ENCODE data around the gene ACTR2.

The ACTR2 gene

GRCh38 chr2:65292461-65293011 lies 64.9 kb downstream of the ACTR2 start:
- Histone ChIP-seq H3K4me3 (ENCODE audit: insufficient read depth, low read length, poor library complexity, severe bottlenecking) (no peak overlapping the region), H4K20me1 (ENCODE audit: low read depth, low read length) (no peaks in the 10 kb centered on the region), H3K9me2 (replicated peaks; ENCODE audit: insufficient read depth, low read length) (no peaks in the 10 kb centered on the region), H3K9me3 (ENCODE audit: insufficient read depth, low read length) (no peaks in the 10 kb centered on the region), H3K4me2 (ENCODE audit: low read depth, low read length, poor library complexity, severe bottlenecking) (no peak overlapping the region), H2AFZ (ENCODE audit: low read depth, low read length, severe bottlenecking) (no peak overlapping the region), H3K36me3 (ENCODE audit: low read length) (no peaks in the 10 kb centered on the region), H3K79me2 (ENCODE audit: insufficient read depth, low read length) (no peaks in the 10 kb centered on the region), H3F3A (ENCODE audit: insufficient read depth) (peaks cover under 1% of the 10 kb centered on the region; the same call in 1 of the 2 replicates), H3K27me3 (ENCODE audit: low read length) (no peaks in the 10 kb centered on the region), H3K9ac (ENCODE audit: low read length) (no peak overlapping the region), H3K27ac (ENCODE audit: low read depth, low read length) (no peak overlapping the region)
- no peak for TF ChIP-seq EZH2phosphoT487 (conservative IDR thresholded peaks at IDR 0.05; ENCODE audit: low read length)
- TF ChIP-seq CTCF (IDR thresholded peaks at IDR 0.05; ENCODE audit: insufficient read depth, low read length, poor library complexity, severe bottlenecking) = no peak

GRCh38 chr2:65293376-65293775 lies 65.7 kb downstream of the ACTR2 start:
- no peaks in the 10 kb centered on the region for H3K9me2 ChIP-seq (replicated peaks; ENCODE audit: insufficient read depth, low read length)
- no peaks in the 10 kb centered on the region for H3K79me2 ChIP-seq (ENCODE audit: insufficient read depth, low read length)
- no peaks in the 10 kb centered on the region for H3K27me3 ChIP-seq (ENCODE audit: low read length)
- no peaks in the 10 kb centered on the region for H4K20me1 ChIP-seq (ENCODE audit: low read depth, low read length)
- H3K27ac ChIP-seq (ENCODE audit: low read depth, low read length) = no peak overlapping the region
- H3K4me3 ChIP-seq (ENCODE audit: insufficient read depth, low read length, poor library complexity, severe bottlenecking) = no peak overlapping the region
- peaks cover 5% of the 10 kb centered on the region for H3F3A ChIP-seq (ENCODE audit: insufficient read depth)
- no peaks in the 10 kb centered on the region for H3K36me3 ChIP-seq (ENCODE audit: low read length)
- no peaks in the 10 kb centered on the region for H3K9me3 ChIP-seq (ENCODE audit: insufficient read depth, low read length)
- H3K4me2 ChIP-seq (ENCODE audit: low read depth, low read length, poor library complexity, severe bottlenecking) = no peak overlapping the region
- no peak overlapping the region for H2AFZ ChIP-seq (ENCODE audit: low read depth, low read length, severe bottlenecking)
- no peak overlapping the region for H3K9ac ChIP-seq (ENCODE audit: low read length)
- TF ChIP-seq CTCF (IDR thresholded peaks at IDR 0.05; ENCODE audit: insufficient read depth, low read length, poor library complexity, severe bottlenecking) = no peak
- TF ChIP-seq EZH2phosphoT487 (conservative IDR thresholded peaks at IDR 0.05; ENCODE audit: low read length) = no peak

- H3K9me2 ChIP-seq (replicated peaks; ENCODE audit: insufficient read depth, low read length) = no peaks in the 10 kb centered on the region
- no peak overlapping the region for H3K4me2 ChIP-seq (ENCODE audit: low read depth, low read length, poor library complexity, severe bottlenecking)
- no peak overlapping the region for H3K27ac ChIP-seq (ENCODE audit: low read depth, low read length)
- no peak overlapping the region for H3K4me3 ChIP-seq (ENCODE audit: insufficient read depth, low read length, poor library complexity, severe bottlenecking)
- H3K79me2 ChIP-seq (ENCODE audit: insufficient read depth, low read length) = no peaks in the 10 kb centered on the region
- no peak for TF ChIP-seq EZH2phosphoT487 (conservative IDR thresholded peaks at IDR 0.05; ENCODE audit: low read length)
- TF ChIP-seq CTCF (IDR thresholded peaks at IDR 0.05; ENCODE audit: insufficient read depth, low read length, poor library complexity, severe bottlenecking) = no peak
- no peak overlapping the region for H3K9ac ChIP-seq (ENCODE audit: low read length)
- H4K20me1 ChIP-seq (ENCODE audit: low read depth, low read length) = no peaks in the 10 kb centered on the region
- H3K36me3 ChIP-seq (ENCODE audit: low read length) = no peaks in the 10 kb centered on the region
- peaks cover 5% of the 10 kb centered on the region for H3F3A ChIP-seq (ENCODE audit: insufficient read depth)
- no peaks in the 10 kb centered on the region for H3K9me3 ChIP-seq (ENCODE audit: insufficient read depth, low read length)
- no peak overlapping the region for H2AFZ ChIP-seq (ENCODE audit: low read depth, low read length, severe bottlenecking)
- H3K27me3 ChIP-seq (ENCODE audit: low read length) = no peaks in the 10 kb centered on the region
Observed at GRCh38 chr2:65294136-65294535, 66.5 kb downstream of the ACTR2 start.

All from SU-DHL-6 (cell line).